Ishikawa (cell line): Measurements from ENCODE around the gene SLCO1B1.

Experiments
- CEBPB ChIP-seq: IDR thresholded peaks from 2 replicates; pipeline ENCODE4 v1.6.1; 2012
- CREB1 ChIP-seq: IDR thresholded peaks from 2 replicates; pipeline ENCODE4 v1.6.1; 2012; ENCODE audit warnings: low read depth
- EGR1 ChIP-seq: IDR thresholded peaks from 2 replicates; pipeline ENCODE4 v1.6.1; 2012
- EP300 ChIP-seq: IDR thresholded peaks from 2 replicates; pipeline ENCODE4 v1.6.1; 2012; ENCODE audit warnings: borderline replicate concordance
- FOXM1 ChIP-seq: IDR thresholded peaks from 2 replicates; pipeline ENCODE4 v1.6.1; 2012; ENCODE audit warnings: low read depth, borderline replicate concordance
- MAX ChIP-seq: IDR thresholded peaks from 2 replicates; pipeline ENCODE4 v1.6.1; 2012
- NFIC ChIP-seq: IDR thresholded peaks from 2 replicates; pipeline ENCODE4 v1.6.1; 2012
- RAD21 ChIP-seq: IDR thresholded peaks from 2 replicates; pipeline ENCODE4 v1.6.1; 2012; ENCODE audit warnings: low read depth
- REST ChIP-seq: IDR thresholded peaks from 2 replicates; pipeline ENCODE4 v1.6.1; 2012; ENCODE audit warnings: low read depth, mild to moderate bottlenecking
- TAF1 ChIP-seq: IDR thresholded peaks from 2 replicates; pipeline ENCODE4 v1.6.1; 2012; ENCODE audit warnings: low read depth, mild to moderate bottlenecking
- TCF12 ChIP-seq: IDR thresholded peaks from 2 replicates; pipeline ENCODE4 v1.6.1; 2012; ENCODE audit warnings: low read depth
- TEAD4 ChIP-seq: IDR thresholded peaks from 2 replicates; pipeline ENCODE4 v1.6.1; 2012
- USF1 ChIP-seq: IDR thresholded peaks from 2 replicates; pipeline ENCODE4 v1.6.1; 2012
- YY1 ChIP-seq: IDR thresholded peaks from 2 replicates; pipeline ENCODE4 v1.6.1; 2012; ENCODE audit warnings: low read depth
- ZBTB7A ChIP-seq: IDR thresholded peaks from 2 replicates; pipeline ENCODE4 v1.6.1; 2012; ENCODE audit warnings: low read depth

The SLCO1B1 gene

GRCh38 chr12:21129906-21130305, 1.1 kb upstream of the SLCO1B1 start:
- TF ChIP-seq TCF12, result no peak
- TF ChIP-seq TEAD4, result no peak
- TF ChIP-seq NFIC, result no peak
- no peak for TF ChIP-seq MAX
- TF ChIP-seq RAD21, result no peak
- TF ChIP-seq CREB1, result no peak
- no peak for TF ChIP-seq EGR1
- no peak for TF ChIP-seq EP300

DNA sequence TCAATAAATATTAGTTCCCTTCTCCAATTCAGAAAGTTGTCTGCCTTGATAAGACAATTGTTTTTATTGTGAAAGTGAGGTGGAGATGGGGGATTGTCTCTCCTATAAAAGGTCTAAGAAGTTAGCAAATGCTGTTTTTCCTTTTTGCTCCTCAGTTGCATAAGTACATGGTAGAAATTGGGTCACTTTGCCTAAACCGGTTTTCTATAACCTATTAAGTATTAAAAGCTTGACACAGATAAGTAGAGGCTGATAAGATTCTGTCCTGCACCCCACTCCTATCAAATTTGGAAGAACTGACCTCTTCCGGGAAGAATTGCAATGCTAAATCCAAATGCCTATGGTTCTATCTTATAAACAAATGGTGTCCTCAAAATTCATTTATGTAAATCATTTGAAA, 7.0 kb downstream of the SLCO1B1 start:
- no peak for TF ChIP-seq EP300
- no peak for TF ChIP-seq FOXM1
- no peak for TF ChIP-seq ZBTB7A
- TF ChIP-seq CREB1, result no peak
- no peak for TF ChIP-seq USF1
- no peak for TF ChIP-seq TAF1
- TF ChIP-seq NFIC, result no peak
- no peak for TF ChIP-seq REST
- no peak for TF ChIP-seq YY1
- no peak for TF ChIP-seq EGR1
- TF ChIP-seq RAD21, result no peak
- TF ChIP-seq MAX, result no peak
- TF ChIP-seq TCF12, result no peak

DNA sequence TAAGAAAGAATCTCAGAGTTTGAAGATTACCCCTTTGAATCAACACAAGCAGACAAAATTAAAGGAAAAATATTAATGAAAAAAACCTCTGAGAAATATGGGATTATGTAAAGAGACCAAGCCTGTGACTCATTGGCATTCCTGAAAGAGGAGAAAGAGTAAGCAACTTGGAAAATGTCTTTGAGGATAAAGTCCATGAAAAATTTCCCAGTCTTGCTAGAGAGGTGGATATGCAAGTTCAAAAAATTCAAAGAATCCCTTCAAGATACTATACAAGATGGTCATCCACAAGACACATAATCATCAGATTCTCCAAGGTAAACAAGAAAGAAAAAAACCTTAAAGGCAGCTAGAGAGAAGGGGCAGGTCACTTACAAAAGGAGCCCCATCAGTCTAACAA, 13.3 kb downstream of the SLCO1B1 start:
- TF ChIP-seq CREB1, result no peak

DNA sequence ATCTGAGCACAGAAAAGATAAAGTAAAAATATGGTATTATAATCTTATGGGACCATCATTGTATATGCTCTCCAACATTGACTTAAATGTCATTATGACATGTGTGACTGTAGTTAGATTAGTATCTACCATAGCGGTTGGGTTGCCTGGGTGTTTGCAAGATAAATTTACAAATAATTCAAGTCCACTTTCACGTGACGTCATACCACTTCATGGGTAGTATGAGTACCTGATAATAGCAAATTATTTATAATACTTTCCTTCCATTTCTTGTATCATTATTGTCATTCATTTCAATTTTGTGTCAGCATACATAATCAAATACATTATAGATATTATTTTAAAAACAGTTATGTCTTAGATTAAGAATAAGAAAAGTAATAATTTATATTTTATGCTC, 20.2 kb downstream of the SLCO1B1 start:
- no peak for TF ChIP-seq REST
- no peak for TF ChIP-seq TCF12
- no peak for TF ChIP-seq ZBTB7A
- no peak for TF ChIP-seq TEAD4
- no peak for TF ChIP-seq RAD21
- no peak for TF ChIP-seq FOXM1
- no peak for TF ChIP-seq USF1
- no peak for TF ChIP-seq CEBPB
- TF ChIP-seq YY1, result no peak
- no peak for TF ChIP-seq TAF1
- no peak for TF ChIP-seq CREB1
- TF ChIP-seq MAX, result no peak
- no peak for TF ChIP-seq EP300
- no peak for TF ChIP-seq NFIC
- no peak for TF ChIP-seq EGR1

GRCh38 chr12:21155522-21156351, 24.7 kb downstream of the SLCO1B1 start:
- TF ChIP-seq CREB1, result no peak
- no peak for TF ChIP-seq MAX
- no peak for TF ChIP-seq USF1
- no peak for TF ChIP-seq NFIC
- no peak for TF ChIP-seq YY1
- TF ChIP-seq TEAD4, result no peak
- TF ChIP-seq EP300, result no peak
- no peak for TF ChIP-seq FOXM1
- TF ChIP-seq ZBTB7A, result no peak
- no peak for TF ChIP-seq CEBPB
